ENCODE measurements around the gene PEX11G. TPM values are rescaled to one million over a fixed set of nuclear protein-coding genes. Genes with fewer than 3 reads are reported as not detected.

Gene PEX11G
- total and polyA plus RNA-seq, 12 donors: 2.5 to 24.5 (median 13.8) TPM

DNA sequence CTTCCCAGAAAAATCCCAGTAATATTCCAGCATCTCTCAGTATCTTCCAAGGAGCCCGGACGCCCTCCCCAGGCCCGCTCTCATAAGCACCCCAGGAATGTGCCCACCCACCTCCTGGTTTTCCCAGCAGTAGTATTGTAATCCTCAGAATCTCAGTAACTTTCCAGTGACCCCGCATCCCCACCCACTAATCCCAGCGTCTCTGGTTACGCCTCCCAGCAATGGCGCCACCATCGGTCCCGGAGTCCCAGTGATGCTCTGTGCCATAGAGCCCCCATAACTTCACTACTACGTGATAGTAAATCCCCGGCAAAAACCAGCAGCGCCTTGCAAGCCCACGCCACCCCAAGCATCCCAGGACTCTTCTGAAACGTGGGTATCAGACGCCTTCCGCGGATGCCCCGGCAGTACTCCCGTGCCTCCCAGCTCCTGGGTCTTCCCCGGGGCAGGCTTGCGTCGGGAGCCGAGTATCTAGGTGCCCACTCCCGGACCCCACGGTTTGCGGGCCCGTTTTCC is 45.8 kb upstream of the PEX11G start:
- DNase-seq: peak; percentile 66 to 88 (median 80)
- Histone ChIP-seq H3K36me3 (replicated peaks in 1 of 2) (peaks cover 0 to 31% of the 10 kb centered on the region in 2 donors), H3K4me3 (peak overlapping the region; percentile 27 to 98 (median 80)), H3K4me1 (replicated peaks in 1 of 2) (peaks cover 10% of the 10 kb centered on the region in 2 donors), H3K27ac (peak overlapping the region; percentile 85 to 96 (median 88)), H3K9me3 (replicated peaks in 1 of 3) (no peaks in the 10 kb centered on the region), H3K27me3 (no peaks in the 10 kb centered on the region)
- WGBS, 4 donors: 0 to 1% (median 0%) methylated on average over 17 to 27 of the region's 27 CpGs
- intact Hi-C loops (cut with DNase I): loop anchor here in 1 of 2 donors (10.0 kb wide), 2 partner anchors 150 to 180 kb away; no protein-coding TSS in a partner anchor
- no peak for TF ChIP-seq POLR2A (IDR thresholded peaks at IDR 0.05)

DNA sequence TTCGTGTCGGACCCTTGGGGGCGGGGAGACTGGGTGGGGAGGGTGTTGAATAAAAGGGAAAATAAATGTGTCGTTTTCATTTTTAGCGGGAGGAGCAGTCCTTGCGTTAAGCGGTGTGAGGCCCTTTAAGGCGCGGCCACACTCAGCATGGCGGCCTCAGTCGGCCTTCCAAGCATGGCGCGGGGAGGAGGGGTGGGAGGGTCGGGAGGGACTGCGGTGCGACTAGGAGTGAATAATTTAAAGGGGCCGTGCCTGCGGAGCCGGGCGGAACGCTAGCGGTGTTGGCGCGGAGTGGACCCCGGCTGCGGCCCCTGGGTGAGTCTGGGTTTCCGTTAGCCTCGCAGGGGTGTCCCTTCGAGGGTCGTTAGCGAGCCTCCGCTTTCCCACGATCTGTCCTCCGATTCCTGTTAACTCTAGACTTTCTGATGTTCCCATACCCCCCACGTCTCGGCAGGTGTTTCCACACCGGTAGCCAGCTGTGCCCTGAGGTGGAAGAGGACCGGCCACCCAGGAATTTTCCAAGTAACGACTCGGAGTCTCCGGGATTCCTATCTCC is 45.2 kb upstream of the PEX11G start:
- intact Hi-C loops (cut with DNase I): loop anchor here in 1 of 2 donors (10.0 kb wide), 2 partner anchors 149 to 179 kb away; no protein-coding TSS in a partner anchor

DNA sequence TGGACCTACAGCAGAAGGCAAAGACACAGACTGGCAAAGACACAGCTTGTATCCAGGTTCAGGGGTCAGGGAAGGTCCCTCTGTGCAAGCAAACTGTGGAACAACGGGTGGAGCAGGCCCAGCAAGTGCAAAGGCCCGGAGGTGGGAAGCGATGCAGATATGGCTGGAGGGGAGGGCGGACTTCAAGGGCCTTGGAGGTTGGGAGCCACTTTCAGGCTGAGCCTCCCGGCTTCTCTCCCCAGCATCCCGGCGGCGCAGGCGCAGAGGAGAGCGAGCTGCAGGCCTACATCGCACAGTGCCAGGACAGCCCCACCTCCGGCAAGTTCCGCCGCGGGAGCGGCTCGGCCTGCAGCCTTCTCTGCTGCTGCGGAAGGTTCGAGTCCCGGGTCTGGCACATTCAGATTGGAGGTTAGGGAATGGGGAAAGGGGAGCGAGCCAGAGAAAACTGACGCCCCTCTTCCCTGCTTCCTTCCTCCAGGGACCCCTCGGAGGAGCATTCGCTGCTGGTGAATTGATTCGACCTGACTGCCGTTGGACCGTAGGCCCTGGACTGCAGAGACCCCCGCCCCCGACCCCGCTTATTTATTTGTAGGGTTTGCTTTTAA is 44.5 kb upstream of the PEX11G start:
- DNase-seq: peak; percentile 56 to 78 (median 70)

More for the DNA sequence above, 45.2 kb upstream of the PEX11G start:
- Histone ChIP-seq H3K4me3 (peak overlapping the region in 3 of 4 donors; percentile 78 to 98 (median 81)), H3K27ac (peak overlapping the region; percentile 85 to 96 (median 88)), H3K4me1 (replicated peaks in 1 of 2) (peaks cover 10% of the 10 kb centered on the region in 2 donors), H3K27me3 (no peaks in the 10 kb centered on the region), H3K9me3 (replicated peaks in 1 of 3) (no peaks in the 10 kb centered on the region), H3K36me3 (replicated peaks in 1 of 2) (peaks cover 0 to 33% of the 10 kb centered on the region in 2 donors)
- TF ChIP-seq, protein P1, sequence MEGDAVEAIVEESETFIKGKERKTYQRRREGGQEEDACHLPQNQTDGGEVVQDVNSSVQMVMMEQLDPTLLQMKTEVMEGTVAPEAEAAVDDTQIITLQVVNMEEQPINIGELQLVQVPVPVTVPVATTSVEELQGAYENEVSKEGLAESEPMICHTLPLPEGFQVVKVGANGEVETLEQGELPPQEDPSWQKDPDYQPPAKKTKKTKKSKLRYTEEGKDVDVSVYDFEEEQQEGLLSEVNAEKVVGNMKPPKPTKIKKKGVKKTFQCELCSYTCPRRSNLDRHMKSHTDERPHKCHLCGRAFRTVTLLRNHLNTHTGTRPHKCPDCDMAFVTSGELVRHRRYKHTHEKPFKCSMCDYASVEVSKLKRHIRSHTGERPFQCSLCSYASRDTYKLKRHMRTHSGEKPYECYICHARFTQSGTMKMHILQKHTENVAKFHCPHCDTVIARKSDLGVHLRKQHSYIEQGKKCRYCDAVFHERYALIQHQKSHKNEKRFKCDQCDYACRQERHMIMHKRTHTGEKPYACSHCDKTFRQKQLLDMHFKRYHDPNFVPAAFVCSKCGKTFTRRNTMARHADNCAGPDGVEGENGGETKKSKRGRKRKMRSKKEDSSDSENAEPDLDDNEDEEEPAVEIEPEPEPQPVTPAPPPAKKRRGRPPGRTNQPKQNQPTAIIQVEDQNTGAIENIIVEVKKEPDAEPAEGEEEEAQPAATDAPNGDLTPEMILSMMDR (IDR thresholded peaks at IDR 0.05): no peak
- peak in 1 of 2 donors; percentile 85 for TF ChIP-seq POLR2A (IDR thresholded peaks at IDR 0.05)
- peak; percentile 89 to 94 (median 90) for DNase-seq
- WGBS, 4 donors: 0 to 1% (median 1%) methylated on average over 32 to 41 of the region's 41 CpGs

DNA sequence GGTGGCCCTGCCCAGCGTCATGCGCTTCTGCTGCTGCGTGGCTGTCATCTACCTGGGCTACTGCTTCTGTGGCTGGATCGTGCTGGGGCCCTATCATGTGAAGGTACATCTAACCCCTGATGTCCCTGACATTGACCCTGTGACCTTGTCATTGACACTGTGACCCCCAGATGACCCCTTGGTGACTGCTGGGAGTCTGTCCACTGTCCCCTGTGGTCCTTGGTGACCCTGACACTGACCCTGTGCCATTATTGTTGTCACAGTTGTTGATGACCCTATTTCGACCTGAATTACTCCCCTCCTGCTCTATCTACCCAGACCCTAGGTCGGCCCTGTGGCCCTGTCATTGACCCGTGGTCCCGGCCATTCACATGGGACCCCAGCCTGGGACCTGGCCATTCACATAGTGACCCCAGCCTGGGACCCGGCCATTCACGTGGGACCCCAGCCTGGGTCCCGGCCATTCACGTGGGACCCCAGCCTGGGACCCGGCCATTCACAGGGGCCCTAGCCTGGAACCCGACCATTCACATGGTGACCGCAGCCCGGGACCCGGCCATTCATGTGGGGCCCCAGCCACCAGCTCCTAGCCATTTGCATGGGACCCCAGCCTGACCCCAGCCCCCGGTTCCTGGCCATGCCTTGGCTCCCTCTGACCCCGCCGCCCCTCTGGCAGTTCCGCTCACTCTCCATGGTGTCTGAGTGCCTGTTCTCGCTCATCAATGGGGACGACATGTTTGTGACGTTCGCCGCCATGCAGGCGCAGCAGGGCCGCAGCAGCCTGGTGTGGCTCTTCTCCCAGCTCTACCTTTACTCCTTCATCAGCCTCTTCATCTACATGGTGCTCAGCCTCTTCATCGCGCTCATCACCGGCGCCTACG is 41.0 kb upstream of the PEX11G start:
- Histone ChIP-seq H3K27ac (no peak overlapping the region), H3K4me1 (replicated peaks in 1 of 2) (peaks cover 3% of the 10 kb centered on the region in 2 donors), H3K4me3 (no peak overlapping the region), H3K9me3 (replicated peaks in 1 of 3) (no peaks in the 10 kb centered on the region), H3K27me3 (no peaks in the 10 kb centered on the region), H3K36me3 (replicated peaks in 1 of 2) (peaks cover 0 to 57% of the 10 kb centered on the region in 2 donors)
- WGBS, 4 donors: 90 to 96% (median 95%) methylated on average over 17 to 33 of the region's 33 CpGs
- intact Hi-C loops (cut with DNase I): loop anchor here (10.0 kb wide), 3 partner anchors 135 to 175 kb away; no protein-coding TSS in a partner anchor
- no peak for DNase-seq
- no peak for TF ChIP-seq POLR2A (IDR thresholded peaks at IDR 0.05)
- TF ChIP-seq, protein P1 (IDR thresholded peaks at IDR 0.05): no peak

More for the DNA sequence above, 44.5 kb upstream of the PEX11G start:
- TF ChIP-seq, protein P1 (IDR thresholded peaks at IDR 0.05): no peak
- no peak for TF ChIP-seq POLR2A (IDR thresholded peaks at IDR 0.05)
- no peaks in the 10 kb centered on the region for H3K9me3 ChIP-seq (replicated peaks in 1 of 3)
- intact Hi-C loops (cut with DNase I): loop anchor here in 1 of 2 donors (10.0 kb wide), 2 partner anchors 149 to 179 kb away; no protein-coding TSS in a partner anchor
- WGBS, 4 donors: 25 to 30% (median 28%) methylated on average over 4 to 30 of the region's 30 CpGs
- no peaks in the 10 kb centered on the region for H3K27me3 ChIP-seq
- H3K27ac ChIP-seq: peak overlapping the region; percentile 85 to 96 (median 88)
- H3K4me1 ChIP-seq (replicated peaks in 1 of 2): peaks cover 10% of the 10 kb centered on the region in 2 donors
- peak overlapping the region in 2 of 4 donors; percentile 81 to 98 for H3K4me3 ChIP-seq
- peaks cover 0 to 33% of the 10 kb centered on the region in 2 donors for H3K36me3 ChIP-seq (replicated peaks in 1 of 2)

All from adrenal gland (tissue), 12 donors.